CD4-positive, alpha-beta memory T cell (primary cell): ENCODE measurements around the gene NISCH. TPM values are rescaled to one million over a fixed set of nuclear protein-coding genes. Genes with fewer than 3 reads are reported as not detected.

ENCODE experiments used
- CTCF ChIA-PET: fragments of 350-600 bp; sonication (Branson Sonifier 250); formaldehyde crosslinking; loops from one replicate; lab custom pipeline; 2021; ENCODE audit warnings: inconsistent platforms; ENCODE audit not compliant: partially characterized antibody; lab: Charles Lee
- POLR2A ChIA-PET: fragments of 350-600 bp; sonication (Branson Sonifier 250); formaldehyde crosslinking; loops from one replicate; lab custom pipeline; 2021; ENCODE audit not compliant: partially characterized antibody; lab: Charles Lee
- DNase-seq, 5 donors: peaks; one replicate each; pipeline versions ENCODE4 v3.0.0 to v3.0.0-alpha.2; 2020 to 2022; ENCODE audit warnings: mixed read lengths in 1 of 5
- H3K27ac ChIP-seq: one replicate; pipeline ENCODE4 v1.7.0; 2013; ENCODE audit warnings: low read depth, low read length
- H3K27me3 ChIP-seq: 2 replicates; pipeline ENCODE4 v1.7.0; 2013; ENCODE audit warnings: mild to moderate bottlenecking, low read length, moderate library complexity; ENCODE audit not compliant: insufficient read depth
- H3K36me3 ChIP-seq: 2 replicates; pipeline ENCODE4 v1.7.0; 2013; ENCODE audit warnings: mild to moderate bottlenecking, low read length, moderate library complexity; ENCODE audit not compliant: insufficient read depth
- H3K4me1 ChIP-seq: 2 replicates; pipeline ENCODE4 v1.7.0; 2013; ENCODE audit warnings: mild to moderate bottlenecking, low read length, moderate library complexity; ENCODE audit not compliant: insufficient read depth
- H3K4me3 ChIP-seq, 2 donors: one replicate each; pipeline ENCODE4 v1.7.0; 2013; ENCODE audit warnings: low read length in 2 of 2, mild to moderate bottlenecking in 1 of 2
- H3K9me3 ChIP-seq, 2 donors: one replicate each; pipeline ENCODE4 v1.7.0; 2013; ENCODE audit warnings: low read length in 2 of 2, control low read depth in 1 of 2; ENCODE audit not compliant: control insufficient read depth in 1 of 2
- H3K27ac Mint-ChIP-seq, 7 donors: one replicate each; pipeline ENCODE4 v1.8.0; 2020 to 2021; ENCODE audit warnings: mixed read lengths in 7 of 7, mild to moderate bottlenecking in 6 of 7, inconsistent platforms in 3 of 7, moderate library complexity in 3 of 7
- H3K27me3 Mint-ChIP-seq, 2 donors: one replicate each; pipeline ENCODE4 v1.8.0; 2020 to 2021; ENCODE audit warnings: mixed read lengths in 2 of 2
- H3K36me3 Mint-ChIP-seq, 2 donors: one replicate each; pipeline ENCODE4 v1.8.0; 2020 to 2021; ENCODE audit warnings: mixed read lengths in 2 of 2, inconsistent platforms in 1 of 2, mild to moderate bottlenecking in 1 of 2
- H3K4me1 Mint-ChIP-seq, 4 donors: one replicate each; pipeline ENCODE4 v1.8.0; 2020 to 2021; ENCODE audit warnings: mixed read lengths in 4 of 4, mild to moderate bottlenecking in 1 of 4
- H3K4me3 Mint-ChIP-seq, 8 donors: one replicate each; pipeline ENCODE4 v1.8.0; 2020 to 2021; ENCODE audit warnings: mixed read lengths in 8 of 8, mild to moderate bottlenecking in 7 of 8, moderate library complexity in 6 of 8, inconsistent platforms in 3 of 8
- H3K9me3 Mint-ChIP-seq, 8 donors: one replicate each; pipeline ENCODE4 v1.8.0; 2020 to 2021; ENCODE audit warnings: mixed read lengths in 8 of 8, mild to moderate bottlenecking in 5 of 8, inconsistent platforms in 3 of 8, moderate library complexity in 1 of 8
- intact Hi-C: fragments of 100-400 bp; cut with micrococcal nuclease; formaldehyde crosslinking; loops from one replicate; pipeline ENCODE4 v1.15.1; 2023
- polyA plus RNA-seq, 2 donors: library from polyadenylated mRNA; unstranded; fragments of 300-500 nt; fragmentation: Illumina TruSeq; gene quantifications; one replicate each; pipeline ENCODE4 v1.2.3, GENCODE V29; 2021
- total RNA-seq, 2 experiments: library from RNA; stranded (reverse); gene quantifications; one replicate each; pipeline ENCODE4 v1.2.3, GENCODE V29; 2021

The NISCH gene
- total and polyA plus RNA-seq, 4 experiments from 2014 or later, result 10.2 to 205 (median 107) TPM

DNA sequence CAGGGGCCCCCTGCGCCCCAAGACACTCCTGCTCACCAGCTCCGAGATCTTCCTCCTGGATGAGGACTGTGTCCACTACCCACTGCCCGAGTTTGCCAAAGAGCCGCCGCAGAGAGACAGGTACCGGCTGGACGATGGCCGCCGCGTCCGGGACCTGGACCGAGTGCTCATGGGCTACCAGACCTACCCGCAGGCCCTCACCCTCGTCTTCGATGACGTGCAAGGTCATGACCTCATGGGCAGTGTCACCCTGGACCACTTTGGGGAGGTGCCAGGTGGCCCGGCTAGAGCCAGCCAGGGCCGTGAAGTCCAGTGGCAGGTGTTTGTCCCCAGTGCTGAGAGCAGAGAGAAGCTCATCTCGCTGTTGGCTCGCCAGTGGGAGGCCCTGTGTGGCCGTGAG lies 36.7 kb downstream of the NISCH start:
- Histone ChIP-seq H3K9me3 (no peaks in the 10 kb centered on the region), H3K36me3 (peaks cover 30% of the 10 kb centered on the region), H3K27ac (no peak overlapping the region), H3K27me3 (no peaks in the 10 kb centered on the region), H3K4me1 (no peaks in the 10 kb centered on the region), H3K4me3 (no peak overlapping the region)
- Mint-ChIP-seq H3K9me3 (no peaks in the 10 kb centered on the region), H3K4me1 (peaks cover 4 to 6% (median 5%) of the 10 kb centered on the region in 4 donors), H3K4me3 (no peak overlapping the region), H3K36me3 (peaks cover 17 to 46% of the 10 kb centered on the region in 2 donors), H3K27ac (no peak overlapping the region), H3K27me3 (no peaks in the 10 kb centered on the region)
- POLR2A ChIA-PET, result no interaction called here
- peak in 1 of 5 donors; percentile 21 for DNase-seq
- CTCF ChIA-PET, result no interaction called here
- intact Hi-C loops, result no loop called here

DNA sequence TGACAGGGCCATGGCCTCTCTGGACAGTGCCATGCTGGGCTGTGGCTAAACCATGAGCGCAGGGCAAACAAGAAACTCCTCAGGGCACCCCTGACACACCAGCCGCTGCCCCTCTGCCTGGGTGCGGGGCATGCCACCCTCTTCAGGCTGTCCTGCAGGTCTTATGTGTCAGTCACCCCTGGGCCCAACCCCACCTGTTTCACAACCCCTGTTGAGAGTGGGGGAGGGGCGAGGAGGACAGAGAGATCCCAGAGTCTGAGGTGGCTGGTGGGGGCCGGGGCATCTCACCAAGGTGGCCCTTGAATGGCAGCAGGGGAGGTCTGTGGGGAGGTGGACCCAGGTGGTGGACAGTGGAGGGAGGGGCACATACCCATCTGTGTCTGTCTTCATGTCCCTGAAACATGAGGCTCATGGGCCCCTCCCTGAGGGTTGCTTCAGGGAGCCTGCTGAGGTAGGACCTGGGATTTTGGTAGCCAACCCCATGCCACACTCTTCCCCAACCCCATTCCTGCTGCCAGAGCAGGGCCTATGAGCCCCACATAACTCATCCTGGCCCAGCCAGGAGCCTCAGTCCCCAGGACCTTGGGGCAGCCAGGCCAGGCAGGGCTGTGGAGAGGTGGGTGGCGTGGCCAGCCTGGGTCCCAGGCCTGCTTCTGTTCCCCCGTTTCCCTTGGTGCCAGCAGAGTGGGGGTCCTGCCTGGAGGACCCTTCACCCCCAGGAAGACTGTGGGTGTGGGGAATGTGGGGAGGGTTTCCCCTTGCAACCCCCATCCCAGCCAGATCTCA lies 38.0 kb downstream of the NISCH start:
- H3K9me3 Mint-ChIP-seq, result no peaks in the 10 kb centered on the region
- Histone ChIP-seq H3K9me3 (no peaks in the 10 kb centered on the region), H3K27me3 (no peaks in the 10 kb centered on the region), H3K4me1 (no peaks in the 10 kb centered on the region), H3K36me3 (peaks cover 30% of the 10 kb centered on the region), H3K4me3 (no peak overlapping the region), H3K27ac (no peak overlapping the region)
- ChIA-PET POLR2A (no interaction called here), CTCF (no interaction called here)
- H3K27me3 Mint-ChIP-seq, result no peaks in the 10 kb centered on the region
- peaks cover 4 to 6% (median 5%) of the 10 kb centered on the region in 4 donors for H3K4me1 Mint-ChIP-seq
- H3K4me3 Mint-ChIP-seq, result no peak overlapping the region
- DNase-seq, result peak in 1 of 5 donors; percentile 29
- H3K27ac Mint-ChIP-seq, result no peak overlapping the region
- intact Hi-C loops, result no loop called here
- peaks cover 11 to 39% of the 10 kb centered on the region in 2 donors for H3K36me3 Mint-ChIP-seq

DNA sequence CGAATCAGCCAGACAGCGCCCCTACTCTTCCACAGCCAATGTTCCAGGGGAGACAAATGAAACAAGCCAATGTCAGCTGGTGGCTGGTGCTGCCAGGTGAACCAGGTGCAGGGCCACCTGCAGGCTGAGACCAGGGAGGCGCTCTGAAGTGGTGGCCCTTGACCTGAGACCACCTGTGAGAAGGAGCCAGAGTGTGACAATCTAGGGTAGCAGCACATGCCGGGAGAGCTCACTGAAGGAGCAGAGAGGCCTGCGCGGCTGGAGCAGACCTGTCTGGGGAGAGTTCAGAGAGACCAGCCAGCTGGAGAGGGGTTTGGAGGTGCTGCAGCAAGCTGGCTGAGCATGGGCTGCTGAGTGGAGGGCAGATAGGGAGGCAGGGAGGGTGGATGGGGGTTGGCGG lies 39.0 kb downstream of the NISCH start:
- Histone ChIP-seq H3K4me3 (no peak overlapping the region), H3K36me3 (peaks cover 26% of the 10 kb centered on the region)

DNA sequence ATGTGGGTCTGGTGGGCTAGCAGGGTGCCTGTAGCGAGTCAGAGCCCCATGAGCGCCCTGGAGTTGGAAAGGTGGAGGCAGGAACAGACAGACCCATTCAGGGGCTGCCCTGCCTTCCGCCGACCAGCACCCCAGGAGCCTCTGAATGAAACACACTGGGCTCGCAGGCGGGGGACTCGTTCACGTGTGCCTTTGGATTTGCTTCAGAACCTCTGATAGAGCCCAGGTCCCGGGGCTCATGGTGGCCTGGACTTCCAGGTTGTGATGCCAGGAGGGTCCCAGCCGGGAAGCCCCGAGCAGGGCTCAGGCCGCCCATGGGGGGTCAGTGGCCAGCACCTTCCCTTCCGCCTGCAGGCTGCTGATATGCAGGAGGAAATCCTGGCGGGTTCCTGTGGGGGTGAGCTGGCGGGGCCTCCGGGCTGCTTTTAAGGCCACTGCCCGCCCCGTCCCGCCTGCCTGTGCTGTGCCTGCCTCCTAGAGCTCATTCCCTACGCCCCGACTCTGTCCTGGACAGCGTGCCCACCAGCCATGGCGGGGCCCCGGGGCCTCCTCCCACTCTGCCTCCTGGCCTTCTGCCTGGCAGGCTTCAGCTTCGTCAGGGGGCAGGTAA lies 39.6 kb downstream of the NISCH start, which contains the start of gene STAB1:
Gene STAB1, plus strand, starts transcription at position 453 of the 610 bp plus-strand sequence. Its CDS starts 76 bp downstream, at position 529.
- no peaks in the 10 kb centered on the region for H3K27me3 ChIP-seq
- no peaks in the 10 kb centered on the region for H3K9me3 ChIP-seq
- no peaks in the 10 kb centered on the region for H3K4me1 ChIP-seq
- Mint-ChIP-seq H3K27me3 (no peaks in the 10 kb centered on the region), H3K36me3 (peaks cover 7 to 27% of the 10 kb centered on the region in 2 donors), H3K4me1 (peaks cover 4 to 6% (median 5%) of the 10 kb centered on the region in 4 donors), H3K4me3 (peak within 1 kb of the TSS in 1 of 8 donors; percentile 13), H3K27ac (peak within 1 kb of the TSS in 3 of 7 donors; percentile 30 to 47 (median 41)), H3K9me3 (no peaks in the 10 kb centered on the region)
- intact Hi-C loops, result no loop called here
- CTCF ChIA-PET, result no interaction called here
- H3K36me3 ChIP-seq, result peaks cover 20% of the 10 kb centered on the region
- peak in 1 of 5 donors; percentile 16 for DNase-seq
- H3K4me3 ChIP-seq, result no peak within 1 kb of the TSS
- POLR2A ChIA-PET, result no interaction called here
- H3K27ac ChIP-seq, result no peak within 1 kb of the TSS

More for the DNA sequence above, 39.0 kb downstream of the NISCH start:
- H3K27me3 Mint-ChIP-seq, result no peaks in the 10 kb centered on the region
- peaks cover 7 to 32% of the 10 kb centered on the region in 2 donors for H3K36me3 Mint-ChIP-seq
- no peaks in the 10 kb centered on the region for H3K9me3 Mint-ChIP-seq
- intact Hi-C loops, result no loop called here
- H3K27ac Mint-ChIP-seq, result peak overlapping the region in 3 of 7 donors; percentile 30 to 47 (median 41)
- peak in 1 of 5 donors; percentile 37 for DNase-seq
- Histone ChIP-seq H3K27me3 (no peaks in the 10 kb centered on the region), H3K27ac (no peak overlapping the region), H3K4me1 (no peaks in the 10 kb centered on the region), H3K9me3 (no peaks in the 10 kb centered on the region)
- ChIA-PET POLR2A (no interaction called here), CTCF (no interaction called here)
- H3K4me1 Mint-ChIP-seq, result peaks cover 4 to 6% (median 5%) of the 10 kb centered on the region in 4 donors
- peak overlapping the region in 1 of 8 donors; percentile 13 for H3K4me3 Mint-ChIP-seq

DNA sequence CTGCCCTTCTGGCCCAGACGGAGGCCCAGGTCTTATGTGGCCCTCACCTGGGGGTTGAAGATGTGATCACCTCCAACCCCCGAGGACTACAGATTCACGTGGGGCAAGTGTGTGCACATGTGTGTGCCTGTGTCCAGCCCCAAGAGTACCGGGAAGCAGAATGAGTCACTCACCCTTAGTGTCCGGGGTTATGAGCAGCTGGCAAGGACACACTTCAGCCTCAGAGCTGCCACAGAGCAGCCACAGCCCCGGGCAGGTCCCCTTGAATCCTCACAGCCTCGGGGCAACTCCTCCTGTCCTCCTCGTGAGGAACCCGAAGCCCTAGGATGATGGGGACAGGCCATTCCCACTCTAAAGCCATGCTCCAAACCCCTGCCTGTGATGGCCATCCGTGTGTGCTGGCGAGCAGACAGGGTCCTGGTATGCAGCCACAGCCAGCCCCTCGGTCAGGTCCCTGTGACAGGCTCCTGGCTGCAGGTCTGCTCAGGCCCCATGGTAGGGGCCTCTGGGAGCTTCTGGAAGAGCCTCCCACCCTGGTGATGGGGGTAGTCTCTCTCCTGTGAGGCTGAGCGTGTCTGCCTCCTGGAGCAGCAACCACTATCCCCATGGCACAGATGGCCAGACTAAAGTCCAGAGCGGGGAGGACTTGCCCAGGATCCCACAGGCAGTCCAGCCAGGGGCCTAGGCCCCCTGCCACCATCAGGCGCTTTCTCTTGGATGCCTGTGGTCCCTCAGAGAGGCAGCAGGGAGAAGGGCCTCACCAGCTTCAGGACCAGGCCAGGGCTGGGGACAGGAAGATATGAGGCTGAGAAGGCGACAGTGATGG lies 40.6 kb downstream of the NISCH start:
- no peak for DNase-seq
- no peak overlapping the region for H3K4me3 Mint-ChIP-seq
- intact Hi-C loops, result no loop called here
- H3K27ac Mint-ChIP-seq, result no peak overlapping the region
- CTCF ChIA-PET, result no interaction called here
- peaks cover 13% of the 10 kb centered on the region for H3K36me3 ChIP-seq
- peaks cover 1 to 5% (median 3%) of the 10 kb centered on the region in 4 donors for H3K4me1 Mint-ChIP-seq
- no peak overlapping the region for H3K4me3 ChIP-seq
- H3K4me1 ChIP-seq, result no peaks in the 10 kb centered on the region
- H3K9me3 ChIP-seq, result no peaks in the 10 kb centered on the region
- no peaks in the 10 kb centered on the region for H3K9me3 Mint-ChIP-seq
- POLR2A ChIA-PET, result no interaction called here
- H3K27me3 ChIP-seq, result no peaks in the 10 kb centered on the region
- H3K27ac ChIP-seq, result no peak overlapping the region
- peaks cover 7 to 20% of the 10 kb centered on the region in 2 donors for H3K36me3 Mint-ChIP-seq
- no peaks in the 10 kb centered on the region for H3K27me3 Mint-ChIP-seq

DNA sequence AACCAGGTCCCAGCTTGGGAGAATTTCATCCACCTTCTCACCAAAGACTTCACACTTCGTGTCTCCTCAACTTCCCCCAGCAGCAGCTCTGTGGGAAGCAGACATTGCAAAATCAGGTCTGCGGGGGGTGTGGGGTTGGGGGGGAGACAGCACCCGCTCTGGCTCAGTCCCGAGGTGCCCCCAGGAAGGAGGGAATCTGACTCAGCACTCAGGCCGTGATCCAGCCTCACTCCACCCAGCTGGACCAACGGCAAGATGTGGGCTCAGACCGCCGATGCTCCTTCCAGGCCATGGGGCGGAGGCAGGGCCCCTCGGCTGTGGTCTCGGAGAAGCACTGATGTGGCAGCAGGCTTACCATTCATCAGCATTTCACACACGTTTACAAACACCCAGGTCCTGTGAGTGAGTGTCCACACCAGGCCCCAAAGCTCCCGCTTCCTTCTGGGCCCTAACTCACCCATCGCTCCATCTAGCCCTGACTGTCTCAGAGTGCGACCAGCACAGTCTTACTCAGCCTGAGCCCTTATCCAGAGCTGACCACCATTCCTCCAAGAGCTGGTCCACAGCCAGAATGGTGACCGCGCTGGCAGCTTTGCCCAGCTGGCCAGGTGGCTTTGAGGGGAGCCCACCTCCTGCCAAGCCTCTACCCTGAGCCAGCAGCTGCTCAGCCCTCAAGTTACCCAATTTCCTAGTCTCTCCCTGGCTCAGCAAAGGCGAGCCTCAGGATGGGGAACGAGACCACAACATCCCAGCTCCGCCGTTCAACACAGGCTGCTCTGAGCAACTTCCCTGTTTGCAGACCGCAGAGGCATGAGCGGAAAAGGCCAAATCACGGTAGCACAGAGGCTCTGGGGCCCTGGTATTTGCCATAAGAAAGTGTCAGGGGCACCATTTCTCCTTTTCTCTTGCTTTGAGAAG lies 43.0 kb downstream of the NISCH start:
- DNase-seq, result no peak
- Histone ChIP-seq H3K4me3 (no peak overlapping the region), H3K27ac (no peak overlapping the region), H3K36me3 (no peaks in the 10 kb centered on the region), H3K4me1 (no peaks in the 10 kb centered on the region), H3K27me3 (no peaks in the 10 kb centered on the region), H3K9me3 (no peaks in the 10 kb centered on the region)
- H3K9me3 Mint-ChIP-seq, result no peaks in the 10 kb centered on the region
- ChIA-PET CTCF (no interaction called here), POLR2A (no interaction called here)
- intact Hi-C loops, result no loop called here
- peaks cover 1 to 5% (median 3%) of the 10 kb centered on the region in 4 donors for H3K4me1 Mint-ChIP-seq
- no peaks in the 10 kb centered on the region for H3K36me3 Mint-ChIP-seq
- no peaks in the 10 kb centered on the region for H3K27me3 Mint-ChIP-seq
- H3K27ac Mint-ChIP-seq, result peak overlapping the region in 1 of 7 donors; percentile 42
- no peak overlapping the region for H3K4me3 Mint-ChIP-seq
